ENCODE measurements around the gene NDUFB2. TPM values are rescaled to one million over a fixed set of nuclear protein-coding genes. Genes with fewer than 3 reads are reported as not detected.
"Not testable (repeated sequence)": the region's sequence is repeated elsewhere in the genome, so short reads cannot be mapped to it uniquely, and the experiment has no call there.

Gene NDUFB2
- total RNA-seq, 1 donor from 2014 or later = 146 TPM

- ATAC-seq = no peak
Measured at GRCh38 chr7:140732416-140732815, 35.9 kb downstream of the NDUFB2 start.

GRCh38 chr7:140734096-140734495 lies 37.6 kb downstream of the NDUFB2 start:
- DNase-seq (ENCODE audit: low spot score) = no peak
- ATAC-seq = no peak

More at GRCh38 chr7:140732416-140732815, 35.9 kb downstream of the NDUFB2 start:
- no peak for DNase-seq (ENCODE audit: low spot score)

DNA sequence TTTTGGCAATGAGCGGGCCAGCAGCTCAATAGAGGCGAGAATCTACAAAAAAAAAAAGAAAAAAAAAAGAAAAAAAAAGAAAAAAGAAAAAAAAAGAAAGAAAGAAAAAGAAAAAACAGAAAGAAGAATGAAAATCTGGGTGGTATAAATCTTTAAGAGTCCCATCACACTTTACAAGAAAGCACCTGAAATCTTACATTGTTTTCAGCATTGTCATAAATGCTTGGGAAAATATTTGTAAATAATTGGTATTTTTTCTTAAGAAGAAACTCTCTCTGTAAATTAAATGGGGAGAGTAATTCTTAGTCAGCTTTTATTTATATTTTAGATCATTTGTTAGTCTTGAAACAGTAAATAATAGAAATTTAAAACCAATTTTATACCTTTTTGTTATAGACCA lies 38.2 kb downstream of the NDUFB2 start:
- ATAC-seq = no peak
- no peak for DNase-seq (ENCODE audit: low spot score)

DNA sequence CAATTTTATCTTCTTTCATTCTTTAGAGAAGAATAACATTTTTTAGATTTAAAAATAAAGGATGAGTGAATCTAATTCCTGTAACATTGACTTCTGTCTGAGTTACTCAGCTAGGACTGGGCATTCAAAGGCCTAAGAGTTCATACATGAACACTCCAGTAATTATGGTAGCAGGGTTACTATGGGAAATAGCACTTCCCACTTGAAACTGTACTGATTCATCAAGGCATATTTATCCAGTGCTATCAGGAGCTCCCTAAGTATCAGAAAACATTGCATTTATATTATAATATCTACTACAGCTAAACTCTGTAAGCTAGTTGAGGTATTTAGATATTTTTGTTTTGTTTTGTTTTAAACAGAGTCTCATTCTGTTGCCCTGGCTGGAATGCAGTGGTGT lies 41.8 kb downstream of the NDUFB2 start:
- ATAC-seq (no peak), DNase-seq (ENCODE audit: low spot score) (no peak)

GRCh38 chr7:140743255-140743654 lies 46.7 kb downstream of the NDUFB2 start:
- DNase-seq (ENCODE audit: low spot score); ATAC-seq: not testable (repeated sequence)

GRCh38 chr7:140744005-140744404 lies 47.5 kb downstream of the NDUFB2 start:
- peak; percentile 15 for ATAC-seq
- DNase-seq (ENCODE audit: low spot score) = no peak

DNA sequence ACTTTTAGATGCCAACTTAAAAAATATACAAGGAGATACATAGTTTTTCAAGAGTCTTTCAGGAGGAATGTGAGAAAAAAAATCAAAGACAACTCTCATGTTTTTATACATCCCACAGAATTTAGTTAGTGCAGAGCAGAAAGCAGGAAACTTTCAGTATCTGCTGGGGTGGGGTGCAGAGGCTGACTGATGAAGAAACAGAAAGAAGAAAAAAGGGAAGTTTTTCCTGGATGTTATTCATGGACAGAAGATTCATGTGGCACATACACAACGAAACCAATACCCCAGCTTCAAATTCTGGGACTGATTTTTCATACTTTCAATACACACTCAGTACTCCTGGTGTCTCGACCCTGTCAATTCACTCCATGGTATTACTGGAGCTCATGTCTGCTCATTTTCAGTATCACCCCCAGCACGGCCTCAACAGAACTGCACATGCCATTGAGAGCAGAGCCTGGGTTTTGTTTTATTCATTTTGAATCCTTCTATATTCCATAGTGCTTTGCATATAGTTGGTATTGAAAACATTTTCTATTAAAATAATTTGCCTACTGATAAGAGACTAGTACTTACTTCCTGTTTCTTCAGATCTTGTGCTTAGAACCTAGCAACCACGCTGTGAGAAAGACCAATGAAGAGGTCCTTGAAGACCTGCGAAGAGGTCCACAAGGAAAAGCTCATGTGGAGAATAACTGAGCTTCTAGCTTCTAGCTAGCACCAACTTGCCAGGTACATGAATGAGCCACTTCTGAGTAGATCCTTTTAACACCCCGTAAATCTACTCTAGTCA lies 49.0 kb downstream of the NDUFB2 start:
- ATAC-seq (no peak), DNase-seq (ENCODE audit: low spot score) (no peak)

DNA sequence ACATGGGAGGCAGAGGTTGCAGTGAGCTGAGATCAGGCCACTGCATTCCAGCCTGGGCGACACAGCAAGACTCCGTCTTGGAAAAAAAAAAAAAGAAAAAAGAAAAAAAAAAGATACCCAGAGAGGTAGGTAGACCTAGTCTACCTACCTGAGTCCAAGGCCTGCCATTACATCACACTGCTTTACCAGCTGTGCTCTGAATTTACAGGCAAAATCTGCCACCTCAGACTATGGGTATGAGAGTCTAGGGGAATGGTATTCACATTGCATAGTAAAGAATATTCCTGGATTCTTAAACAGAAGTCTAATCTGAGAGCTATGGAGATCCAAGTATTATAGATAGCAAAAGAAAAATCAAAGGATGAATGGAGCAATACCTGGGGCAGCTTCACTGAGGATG lies 50.2 kb downstream of the NDUFB2 start:
- ATAC-seq (no peak), DNase-seq (ENCODE audit: low spot score) (no peak)

GRCh38 chr7:140752533-140752932 lies 56.0 kb downstream of the NDUFB2 start:
- DNase-seq (ENCODE audit: low spot score) (no peak), ATAC-seq (no peak)

GRCh38 chr7:140754506-140754905 lies 58.0 kb downstream of the NDUFB2 start:
- ATAC-seq = no peak

More at GRCh38 chr7:140754506-140754905, 58.0 kb downstream of the NDUFB2 start:
- DNase-seq (ENCODE audit: low spot score) = no peak

Other genes with a start within 250 kb of the NDUFB2 start
- 39.6 TPM for gene MKRN1, start 217.2 kb upstream of the NDUFB2 start, total RNA-seq
- gene DENND2A, start 55.9 kb upstream of the NDUFB2 start, total RNA-seq = 2.5 TPM
- 11.7 TPM for gene ADCK2, start 23.8 kb upstream of the NDUFB2 start, total RNA-seq
- gene BRAF, start 228.2 kb downstream of the NDUFB2 start, total RNA-seq = 9.0 TPM